Measurements from ENCODE around the gene PGAP3. TPM values are rescaled to one million over a fixed set of nuclear protein-coding genes. Genes with fewer than 3 reads are reported as not detected.
"Not testable (repeated sequence)": the region's sequence is repeated elsewhere in the genome, so short reads cannot be mapped to it uniquely, and the experiment has no call there.

PGAP3 gene
- total RNA-seq, 1 donor, result 10.9 TPM

- H4K20me1 ChIP-seq (ENCODE audit: insufficient read depth, low read length), result peaks cover 4% of the 10 kb centered on the region
- H2AFZ ChIP-seq (ENCODE audit: low read length), result no peak overlapping the region
- no peaks in the 10 kb centered on the region for H3K4me1 ChIP-seq (ENCODE audit: insufficient read depth, low read length)
- no peaks in the 10 kb centered on the region for H3K9me3 ChIP-seq (ENCODE audit: low read depth, low read length)
- no peak overlapping the region for H3K4me3 ChIP-seq (ENCODE audit: insufficient read depth, low read length)
- H3K27me3 ChIP-seq (ENCODE audit: insufficient read depth, low read length), result no peaks in the 10 kb centered on the region
- H3K27ac ChIP-seq (ENCODE audit: low read depth, low read length), result no peak overlapping the region
- TF ChIP-seq CTCF (IDR thresholded peaks at IDR 0.05; ENCODE audit: extremely low read depth, low read depth, low read length), result no peak
- H3K4me2 ChIP-seq (ENCODE audit: insufficient read depth, low read length), result no peak overlapping the region
- no peaks in the 10 kb centered on the region for H3K79me2 ChIP-seq (ENCODE audit: insufficient read depth, low read length)
- H3K36me3 ChIP-seq (ENCODE audit: insufficient read depth, low read length), result peaks cover 55% of the 10 kb centered on the region
- peak; percentile 36 for DNase-seq (ENCODE audit: insufficient read length, low spot score, missing footprints)
Observed at GRCh38 chr17:39711851-39712250, 24.0 kb upstream of the PGAP3 start.

GRCh38 chr17:39711071-39711470 lies 23.2 kb upstream of the PGAP3 start:
- not testable (repeated sequence) for H3K79me2 ChIP-seq (ENCODE audit: insufficient read depth, low read length); H3K27me3 ChIP-seq (ENCODE audit: insufficient read depth, low read length); DNase-seq (ENCODE audit: insufficient read length, low spot score, missing footprints); H3K4me1 ChIP-seq (ENCODE audit: insufficient read depth, low read length); H3K4me2 ChIP-seq (ENCODE audit: insufficient read depth, low read length); H3K9me3 ChIP-seq (ENCODE audit: low read depth, low read length); H3K4me3 ChIP-seq (ENCODE audit: insufficient read depth, low read length); H2AFZ ChIP-seq (ENCODE audit: low read length); H3K27ac ChIP-seq (ENCODE audit: low read depth, low read length)
- peaks cover 11% of the 10 kb centered on the region for H4K20me1 ChIP-seq (ENCODE audit: insufficient read depth, low read length)
- peaks cover 51% of the 10 kb centered on the region for H3K36me3 ChIP-seq (ENCODE audit: insufficient read depth, low read length)

- peaks cover 45% of the 10 kb centered on the region for H3K36me3 ChIP-seq (ENCODE audit: insufficient read depth, low read length)
- no peak overlapping the region for H3K4me3 ChIP-seq (ENCODE audit: insufficient read depth, low read length)
- TF ChIP-seq CTCF (IDR thresholded peaks at IDR 0.05; ENCODE audit: extremely low read depth, low read depth, low read length), result no peak
- DNase-seq (ENCODE audit: insufficient read length, low spot score, missing footprints), result peak; percentile 64
- no peak overlapping the region for H3K27ac ChIP-seq (ENCODE audit: low read depth, low read length)
- no peaks in the 10 kb centered on the region for H3K4me1 ChIP-seq (ENCODE audit: insufficient read depth, low read length)
- H3K9me3 ChIP-seq (ENCODE audit: low read depth, low read length), result no peaks in the 10 kb centered on the region
- H3K4me2 ChIP-seq (ENCODE audit: insufficient read depth, low read length), result no peak overlapping the region
- H3K79me2 ChIP-seq (ENCODE audit: insufficient read depth, low read length), result peaks cover 14% of the 10 kb centered on the region
- H2AFZ ChIP-seq (ENCODE audit: low read length), result no peak overlapping the region
- H4K20me1 ChIP-seq (ENCODE audit: insufficient read depth, low read length), result peaks cover 18% of the 10 kb centered on the region
- no peaks in the 10 kb centered on the region for H3K27me3 ChIP-seq (ENCODE audit: insufficient read depth, low read length)
Observed at GRCh38 chr17:39709998-39710964, 22.4 kb upstream of the PGAP3 start.

GRCh38 chr17:39709319-39709997 lies 21.6 kb upstream of the PGAP3 start:
- Histone ChIP-seq H2AFZ (ENCODE audit: low read length) (no peak overlapping the region), H3K79me2 (ENCODE audit: insufficient read depth, low read length) (peaks cover 22% of the 10 kb centered on the region), H3K9me3 (ENCODE audit: low read depth, low read length) (no peaks in the 10 kb centered on the region), H3K4me1 (ENCODE audit: insufficient read depth, low read length) (peaks cover 5% of the 10 kb centered on the region), H3K36me3 (ENCODE audit: insufficient read depth, low read length) (peaks cover 43% of the 10 kb centered on the region), H3K4me3 (ENCODE audit: insufficient read depth, low read length) (no peak overlapping the region), H3K27ac (ENCODE audit: low read depth, low read length) (no peak overlapping the region), H3K27me3 (ENCODE audit: insufficient read depth, low read length) (no peaks in the 10 kb centered on the region), H4K20me1 (ENCODE audit: insufficient read depth, low read length) (peaks cover 26% of the 10 kb centered on the region), H3K4me2 (ENCODE audit: insufficient read depth, low read length) (no peak overlapping the region)
- DNase-seq (ENCODE audit: insufficient read length, low spot score, missing footprints), result peak; percentile 43
- TF ChIP-seq CTCF (IDR thresholded peaks at IDR 0.05; ENCODE audit: extremely low read depth, low read depth, low read length), result no peak

Data from osteoblast (primary cell).